ENCODE measurements around the gene PRDM16. TPM values are rescaled to one million over a fixed set of nuclear protein-coding genes. Genes with fewer than 3 reads are reported as not detected.

PRDM16 gene
- total RNA-seq, 1 donor from 2014 or later: 0.79 TPM

GRCh38 chr1:3030663-3031381 is 38.2 kb upstream of the PRDM16 start:
- no peak for TF ChIP-seq CTCF (IDR thresholded peaks at IDR 0.05; ENCODE audit: insufficient read depth, low read length, severe bottlenecking)
- Histone ChIP-seq H3K4me3 (ENCODE audit: low read depth, low read length) (no peak overlapping the region), H3K27me3 (ENCODE audit: control insufficient read depth, insufficient read depth, low read length) (no peaks in the 10 kb centered on the region), H3K36me3 (ENCODE audit: control insufficient read depth, insufficient read depth, low read length) (no peaks in the 10 kb centered on the region)
- no peak for DNase-seq (ENCODE audit: low read depth)
- FAIRE-seq: no peak

- FAIRE-seq (no peak), DNase-seq (ENCODE audit: low read depth) (no peak)
- TF ChIP-seq CTCF (IDR thresholded peaks at IDR 0.05; ENCODE audit: insufficient read depth, low read length, severe bottlenecking): no peak
- H3K4me3 ChIP-seq (ENCODE audit: low read depth, low read length): no peak overlapping the region
- H3K27me3 ChIP-seq (ENCODE audit: control insufficient read depth, insufficient read depth, low read length): no peaks in the 10 kb centered on the region
- H3K36me3 ChIP-seq (ENCODE audit: control insufficient read depth, insufficient read depth, low read length): no peaks in the 10 kb centered on the region
These were observed 37.4 kb upstream of the PRDM16 start for GRCh38 chr1:3031401-3032221.

GRCh38 chr1:3032371-3033039 is 36.5 kb upstream of the PRDM16 start:
- Histone ChIP-seq H3K4me3 (ENCODE audit: low read depth, low read length) (no peak overlapping the region), H3K27me3 (ENCODE audit: control insufficient read depth, insufficient read depth, low read length) (no peaks in the 10 kb centered on the region), H3K36me3 (ENCODE audit: control insufficient read depth, insufficient read depth, low read length) (no peaks in the 10 kb centered on the region)
- DNase-seq (ENCODE audit: low read depth): no peak
- TF ChIP-seq CTCF (IDR thresholded peaks at IDR 0.05; ENCODE audit: insufficient read depth, low read length, severe bottlenecking): no peak
- no peak for FAIRE-seq

- TF ChIP-seq CTCF (IDR thresholded peaks at IDR 0.05; ENCODE audit: insufficient read depth, low read length, severe bottlenecking): no peak
- DNase-seq (ENCODE audit: low read depth) (no peak), FAIRE-seq (no peak)
- Histone ChIP-seq H3K4me3 (ENCODE audit: low read depth, low read length) (no peak overlapping the region), H3K36me3 (ENCODE audit: control insufficient read depth, insufficient read depth, low read length) (no peaks in the 10 kb centered on the region), H3K27me3 (ENCODE audit: control insufficient read depth, insufficient read depth, low read length) (no peaks in the 10 kb centered on the region)
These were observed 35.8 kb upstream of the PRDM16 start for GRCh38 chr1:3033040-3033789.

- H3K27me3 ChIP-seq (ENCODE audit: control insufficient read depth, insufficient read depth, low read length): no peaks in the 10 kb centered on the region
These were observed 35.3 kb upstream of the PRDM16 start for GRCh38 chr1:3033790-3034090.

More at GRCh38 chr1:3033790-3034090, 35.3 kb upstream of the PRDM16 start:
- TF ChIP-seq CTCF (IDR thresholded peaks at IDR 0.05; ENCODE audit: insufficient read depth, low read length, severe bottlenecking): no peak
- no peak overlapping the region for H3K4me3 ChIP-seq (ENCODE audit: low read depth, low read length)
- no peak for DNase-seq (ENCODE audit: low read depth)
- no peak for FAIRE-seq
- no peaks in the 10 kb centered on the region for H3K36me3 ChIP-seq (ENCODE audit: control insufficient read depth, insufficient read depth, low read length)

All from bronchial epithelial cell (primary cell).